Keratinocyte (primary cell): ENCODE data around the gene ZFPM1. TPM values are rescaled to one million over a fixed set of nuclear protein-coding genes. Genes with fewer than 3 reads are reported as not detected.

Experiments
- DNase-seq: peaks from one replicate; pipeline ENCODE4 v3.0.0-alpha.2; 2011; ENCODE audit warnings: low read depth, missing footprints, low spot score
- FAIRE-seq: peaks from 2 replicates; lab custom pipeline; 2011; peaks lifted over from hg19 to GRCh38; lab: Jason Lieb, UNC
- H2AFZ ChIP-seq: 2 replicates; pipeline ENCODE4 v1.6.0; 2012; ENCODE audit warnings: low read length, control low read depth, inconsistent platforms; ENCODE audit not compliant: control insufficient read depth
- H3K27ac ChIP-seq: 2 replicates; pipeline ENCODE4 v1.5.1; 2011; ENCODE audit warnings: low read length; ENCODE audit not compliant: control insufficient read depth, insufficient read depth
- H3K27me3 ChIP-seq: 3 replicates; pipeline ENCODE4 v1.6.0; 2011; ENCODE audit warnings: low read length; ENCODE audit not compliant: control insufficient read depth, insufficient read depth; ENCODE audit errors: extremely low read depth
- H3K36me3 ChIP-seq, 2 experiments: 2 replicates in 1 of 2; 3 replicates in 1 of 2; pipeline ENCODE4 v1.5.1; 2011; ENCODE audit warnings: low read length in 2 of 2, mild to moderate bottlenecking in 1 of 2; ENCODE audit not compliant: control insufficient read depth in 2 of 2, insufficient read depth in 2 of 2; ENCODE audit errors: extremely low read depth in 1 of 2
- H3K4me1 ChIP-seq: 3 replicates; pipeline ENCODE4 v1.5.1; 2011; ENCODE audit warnings: low read length; ENCODE audit not compliant: control insufficient read depth, insufficient read depth; ENCODE audit errors: extremely low read depth
- H3K4me2 ChIP-seq: 3 replicates; pipeline ENCODE4 v1.6.0; 2011; ENCODE audit warnings: low read depth, low read length; ENCODE audit not compliant: control insufficient read depth, insufficient read depth; ENCODE audit errors: extremely low read depth
- H3K4me3 ChIP-seq, 3 experiments: fragments of 200-600 bp in 1 of 3; sonication (generic) in 1 of 3; 2 replicates in 2 of 3; 3 replicates in 1 of 3; pipeline ENCODE4 v1.5.1; 2011 to 2016; ENCODE audit warnings: low read length in 3 of 3, mild to moderate bottlenecking in 3 of 3, control low read depth in 2 of 3, inconsistent platforms in 1 of 3, low read depth in 1 of 3, mixed read lengths in 1 of 3, mixed run types in 1 of 3, moderate library complexity in 1 of 3; ENCODE audit not compliant: control insufficient read depth in 2 of 3, insufficient read depth in 2 of 3; ENCODE audit errors: extremely low read depth in 1 of 3
- H3K79me2 ChIP-seq: 2 replicates; pipeline ENCODE4 v1.6.0; 2012; ENCODE audit warnings: low read length; ENCODE audit not compliant: control insufficient read depth, insufficient read depth
- H3K9ac ChIP-seq: 3 replicates; pipeline ENCODE4 v1.6.0; 2011; ENCODE audit warnings: low read length; ENCODE audit not compliant: control insufficient read depth, insufficient read depth; ENCODE audit errors: extremely low read depth
- H3K9me1 ChIP-seq: 3 replicates; pipeline ENCODE4 v1.6.0; 2011; ENCODE audit warnings: low read length; ENCODE audit not compliant: control insufficient read depth, insufficient read depth; ENCODE audit errors: extremely low read depth
- H3K9me3 ChIP-seq: 2 replicates; pipeline ENCODE4 v1.5.1; 2012; ENCODE audit warnings: low read depth, low read length; ENCODE audit not compliant: control insufficient read depth
- H4K20me1 ChIP-seq: 3 replicates; pipeline ENCODE4 v1.6.0; 2011; ENCODE audit warnings: low read length; ENCODE audit not compliant: control insufficient read depth, insufficient read depth; ENCODE audit errors: extremely low read depth
- CTCF ChIP-seq, 3 experiments: IDR thresholded peaks in 1 of 3; conservative IDR thresholded peaks in 1 of 3; optimal IDR thresholded peaks in 1 of 3; 2 replicates in 2 of 3; 3 replicates in 1 of 3; pipeline versions ENCODE3 to v1.5.1; 2011; ENCODE audit warnings: low read length in 3 of 3, mild to moderate bottlenecking in 3 of 3, moderate library complexity in 2 of 3, control low read depth in 1 of 3, inconsistent platforms in 1 of 3; ENCODE audit not compliant: insufficient read depth in 2 of 3; ENCODE audit errors: extremely low read depth in 1 of 3
- EZH2 ChIP-seq: IDR thresholded peaks from one replicate; pipeline ENCODE4 v1.6.1; 2012; ENCODE audit warnings: inconsistent platforms, mild to moderate bottlenecking, low read length, moderate library complexity
- dilution Hi-C: fragments of 300-500 bp; cut with MboI; formaldehyde crosslinking; loops from one replicate; pipeline ENCODE4 v1.7.0; 2020; ENCODE audit warnings: low sequenced_read_pairs; ENCODE audit not compliant: extremely low pct_ligation_motif_present
- polyA plus RNA-seq, 5 experiments: library from polyadenylated mRNA; depleted of rRNA in 3 of 5; stranded (reverse) in 3 of 5; stranded (forward) in 1 of 5; unstranded in 1 of 5; fragments of >200 nt; gene quantifications; 1 replicate in 1 of 5; 2 replicates in 3 of 5; 3 replicates in 1 of 5; pipeline versions ENCODE4 v1.2.1 to v1.2.3, GENCODE V29; 2011 to 2012; ENCODE audit warnings: missing spikeins in 2 of 5, low read depth in 1 of 5, low replicate concordance in 1 of 5

ZFPM1 gene
- polyA plus RNA-seq, 1 donor (not counting 4 experiments of a cell fraction or from before 2014, with no cell fraction given) = 0.42 TPM

- no peak overlapping the region for H3K9ac ChIP-seq
- FAIRE-seq (no peak), DNase-seq (no peak)
- TF ChIP-seq CTCF (optimal IDR thresholded peaks at IDR 0.05 in 1 of 3, IDR thresholded peaks at IDR 0.05 in 1 of 3, conservative IDR thresholded peaks at IDR 0.05 in 1 of 3; ENCODE audit: extremely low read depth in 1 of 3, insufficient read depth in 2 of 3, low read length in 3 of 3) (no peak), EZH2 (no peak)
- H3K9me3 ChIP-seq = no peaks in the 10 kb centered on the region
- H3K4me3 ChIP-seq = no peak overlapping the region
- peaks cover under 1% of the 10 kb centered on the region for H3K4me1 ChIP-seq
- H3K27ac ChIP-seq = no peak overlapping the region
- H3K36me3 ChIP-seq = peaks cover 0 to 2% of the 10 kb centered on the region in 2 experiments
- H3K9me1 ChIP-seq = no peaks in the 10 kb centered on the region
- H4K20me1 ChIP-seq = peaks cover 27% of the 10 kb centered on the region
- H3K79me2 ChIP-seq = peaks cover 48% of the 10 kb centered on the region
- H2AFZ ChIP-seq = no peak overlapping the region
- dilution Hi-C loops = no loop called here
- no peaks in the 10 kb centered on the region for H3K27me3 ChIP-seq
- no peak overlapping the region for H3K4me2 ChIP-seq
Measured at GRCh38 chr16:88461331-88462269, 8.5 kb downstream of the ZFPM1 start.

- no peak for TF ChIP-seq CTCF (optimal IDR thresholded peaks at IDR 0.05 in 1 of 3, IDR thresholded peaks at IDR 0.05 in 1 of 3, conservative IDR thresholded peaks at IDR 0.05 in 1 of 3; ENCODE audit: extremely low read depth in 1 of 3, insufficient read depth in 2 of 3, low read length in 3 of 3)
- no peak for TF ChIP-seq EZH2
- Histone ChIP-seq H3K4me3 (no peak overlapping the region), H2AFZ (no peak overlapping the region), H3K9ac (no peak overlapping the region), H4K20me1 (peaks cover 22% of the 10 kb centered on the region), H3K4me1 (no peaks in the 10 kb centered on the region), H3K9me1 (no peaks in the 10 kb centered on the region), H3K36me3 (peaks cover 0 to 2% of the 10 kb centered on the region in 2 experiments), H3K4me2 (no peak overlapping the region), H3K27me3 (no peaks in the 10 kb centered on the region), H3K9me3 (no peaks in the 10 kb centered on the region), H3K27ac (no peak overlapping the region), H3K79me2 (peaks cover 40% of the 10 kb centered on the region)
- FAIRE-seq (no peak), DNase-seq (no peak)
- dilution Hi-C loops = no loop called here
Measured at GRCh38 chr16:88462396-88462795, 9.3 kb downstream of the ZFPM1 start.
